ENCODE results near the gene STPG1. TPM values are rescaled to one million over a fixed set of nuclear protein-coding genes. Genes with fewer than 3 reads are reported as not detected.

The STPG1 gene
- total and polyA plus RNA-seq, 3 donors from 2014 or later: 25.1 to 67.6 (median 45.9) TPM

DNA sequence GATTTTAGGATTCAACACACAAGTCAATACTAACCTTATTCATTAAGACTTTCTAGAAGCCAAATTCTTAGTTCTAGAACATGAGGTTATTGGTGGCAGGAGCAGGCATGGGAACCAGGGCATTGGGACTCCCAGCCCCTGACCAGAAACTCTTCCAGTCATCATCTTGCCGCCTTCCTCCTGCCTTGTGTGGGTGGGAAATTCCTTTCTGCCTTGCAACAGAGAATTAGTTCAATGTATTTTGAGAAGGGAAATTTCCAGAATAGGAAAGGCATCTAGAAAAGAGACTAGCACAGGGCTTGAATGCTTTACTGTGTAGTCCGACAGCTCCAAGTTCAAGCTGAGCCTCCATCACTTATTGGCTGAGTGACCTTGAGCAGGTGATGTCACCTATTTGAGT is 85.7 kb downstream of the STPG1 start:
- Histone ChIP-seq H3K4me1 (no peaks in the 10 kb centered on the region), H3K36me3 (ENCODE audit: low read depth, missing control alignments) (no peaks in the 10 kb centered on the region), H3K27me3 (no peaks in the 10 kb centered on the region), H3K9me3 (no peaks in the 10 kb centered on the region), H3K4me3 (no peak overlapping the region), H3K27ac (no peak overlapping the region)
- no peak for DNase-seq
- TF ChIP-seq, protein P1, sequence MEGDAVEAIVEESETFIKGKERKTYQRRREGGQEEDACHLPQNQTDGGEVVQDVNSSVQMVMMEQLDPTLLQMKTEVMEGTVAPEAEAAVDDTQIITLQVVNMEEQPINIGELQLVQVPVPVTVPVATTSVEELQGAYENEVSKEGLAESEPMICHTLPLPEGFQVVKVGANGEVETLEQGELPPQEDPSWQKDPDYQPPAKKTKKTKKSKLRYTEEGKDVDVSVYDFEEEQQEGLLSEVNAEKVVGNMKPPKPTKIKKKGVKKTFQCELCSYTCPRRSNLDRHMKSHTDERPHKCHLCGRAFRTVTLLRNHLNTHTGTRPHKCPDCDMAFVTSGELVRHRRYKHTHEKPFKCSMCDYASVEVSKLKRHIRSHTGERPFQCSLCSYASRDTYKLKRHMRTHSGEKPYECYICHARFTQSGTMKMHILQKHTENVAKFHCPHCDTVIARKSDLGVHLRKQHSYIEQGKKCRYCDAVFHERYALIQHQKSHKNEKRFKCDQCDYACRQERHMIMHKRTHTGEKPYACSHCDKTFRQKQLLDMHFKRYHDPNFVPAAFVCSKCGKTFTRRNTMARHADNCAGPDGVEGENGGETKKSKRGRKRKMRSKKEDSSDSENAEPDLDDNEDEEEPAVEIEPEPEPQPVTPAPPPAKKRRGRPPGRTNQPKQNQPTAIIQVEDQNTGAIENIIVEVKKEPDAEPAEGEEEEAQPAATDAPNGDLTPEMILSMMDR (IDR thresholded peaks at IDR 0.05): no peak
- no peak for TF ChIP-seq POLR2A (IDR thresholded peaks at IDR 0.05)
- 69 to 76% methylated on average over 2 of the region's 2 CpGs for WGBS, 2 donors
- intact Hi-C loops (cut with DNase I; ENCODE audit: low total_unique reads): no loop called here

DNA sequence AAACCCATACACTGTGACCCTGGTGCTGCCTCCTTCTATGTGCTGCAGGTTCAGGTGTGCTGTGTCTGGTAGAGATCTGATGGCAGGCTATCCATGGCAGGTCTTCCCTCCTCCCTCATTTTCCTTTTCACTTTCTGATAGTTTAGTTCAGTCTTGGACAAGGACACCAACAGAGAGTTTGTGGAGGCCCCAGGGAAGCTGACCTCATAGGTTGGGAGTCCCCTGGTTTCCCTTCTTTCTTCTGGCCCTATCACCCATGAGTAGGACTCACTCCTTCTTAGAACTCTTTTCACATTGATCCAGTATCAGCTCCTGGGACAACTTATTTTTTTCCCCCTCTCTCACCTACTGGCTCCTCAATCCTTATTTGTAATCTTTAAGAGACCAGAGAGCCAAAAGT is 86.1 kb downstream of the STPG1 start:
- Histone ChIP-seq H3K4me3 (no peak overlapping the region), H3K27ac (no peak overlapping the region), H3K36me3 (ENCODE audit: low read depth, missing control alignments) (no peaks in the 10 kb centered on the region), H3K4me1 (no peaks in the 10 kb centered on the region), H3K9me3 (no peaks in the 10 kb centered on the region), H3K27me3 (no peaks in the 10 kb centered on the region)
- TF ChIP-seq, protein P1 (IDR thresholded peaks at IDR 0.05): no peak
- no peak for TF ChIP-seq POLR2A (IDR thresholded peaks at IDR 0.05)
- intact Hi-C loops (cut with DNase I; ENCODE audit: low total_unique reads): no loop called here
- DNase-seq: no peak

DNA sequence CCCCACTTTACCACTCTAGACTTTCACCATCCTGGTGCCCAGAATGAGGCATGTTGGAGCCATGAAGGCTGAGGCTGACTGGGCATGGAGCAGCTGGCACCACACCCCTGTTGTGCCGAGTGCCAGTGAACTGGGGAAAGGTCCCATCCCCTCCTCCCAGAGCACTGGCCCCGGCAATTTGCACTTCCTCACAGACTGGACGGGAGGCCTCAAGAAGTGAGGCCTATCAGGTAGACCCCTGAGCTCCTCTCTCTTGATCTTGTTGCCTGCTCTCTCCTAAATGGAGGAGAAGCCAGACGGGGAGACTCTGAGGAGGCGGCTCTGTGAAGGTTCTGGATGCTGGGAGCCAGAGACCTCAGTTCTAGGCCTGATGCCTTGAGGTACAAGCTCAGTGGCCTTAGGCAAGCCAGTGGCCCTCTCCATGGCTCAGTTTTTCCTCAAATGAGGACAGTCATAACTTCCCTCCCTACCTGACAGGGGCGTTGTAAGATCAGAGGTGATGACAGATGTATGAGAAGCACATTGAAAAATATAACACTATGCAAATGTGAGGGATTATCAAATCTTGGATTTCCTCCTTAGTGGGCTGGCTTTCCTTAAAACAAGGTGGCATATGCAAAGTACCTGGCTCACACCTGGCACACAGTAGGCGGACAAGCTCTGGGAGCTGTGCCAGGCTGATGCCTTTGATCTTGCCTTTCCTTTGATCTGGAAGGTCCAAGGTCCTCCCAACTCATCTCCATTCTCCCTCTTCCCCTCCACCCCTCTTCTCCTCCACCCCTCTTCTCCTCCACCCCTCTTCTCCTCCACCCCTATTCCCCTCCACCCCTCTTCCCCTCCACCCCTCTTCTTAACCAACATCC is 87.8 kb downstream of the STPG1 start:
- Histone ChIP-seq H3K36me3 (ENCODE audit: low read depth, missing control alignments) (no peaks in the 10 kb centered on the region), H3K27ac (no peak overlapping the region), H3K27me3 (no peaks in the 10 kb centered on the region), H3K4me3 (no peak overlapping the region), H3K9me3 (no peaks in the 10 kb centered on the region), H3K4me1 (no peaks in the 10 kb centered on the region)
- no peak for DNase-seq
- WGBS, 2 donors: 91% methylated on average over 5 to 7 of the region's 7 CpGs
- intact Hi-C loops (cut with DNase I; ENCODE audit: low total_unique reads): no loop called here
- TF ChIP-seq, protein P1 (IDR thresholded peaks at IDR 0.05): no peak
- TF ChIP-seq POLR2A (IDR thresholded peaks at IDR 0.05): no peak

DNA sequence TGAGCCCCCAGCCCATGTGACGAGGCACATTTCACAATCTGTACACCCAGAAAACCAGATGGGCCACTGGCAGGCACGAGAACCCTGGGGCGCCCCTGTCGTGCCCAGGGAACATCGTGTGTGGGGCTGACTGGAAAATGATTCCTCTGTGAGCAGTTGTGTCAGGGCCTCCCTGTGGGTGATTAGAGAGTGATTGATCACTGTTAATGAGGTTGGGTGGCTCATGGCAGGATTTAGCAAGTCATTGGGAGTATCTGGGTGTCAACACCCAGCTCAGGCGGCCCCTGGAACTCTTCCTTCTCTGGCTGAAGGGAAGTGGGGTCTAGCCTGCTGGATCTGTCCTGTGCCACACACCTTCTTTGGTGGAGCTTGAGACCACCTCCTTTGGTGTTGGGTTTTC is 88.7 kb downstream of the STPG1 start:
- Histone ChIP-seq H3K27ac (no peak overlapping the region), H3K36me3 (ENCODE audit: low read depth, missing control alignments) (no peaks in the 10 kb centered on the region), H3K4me1 (no peaks in the 10 kb centered on the region), H3K4me3 (no peak overlapping the region), H3K9me3 (no peaks in the 10 kb centered on the region), H3K27me3 (no peaks in the 10 kb centered on the region)
- intact Hi-C loops (cut with DNase I; ENCODE audit: low total_unique reads): no loop called here
- WGBS, 2 donors: 80 to 90% methylated on average over 5 to 6 of the region's 6 CpGs
- DNase-seq: no peak
- TF ChIP-seq POLR2A (IDR thresholded peaks at IDR 0.05): no peak
- TF ChIP-seq, protein P1 (IDR thresholded peaks at IDR 0.05): no peak

DNA sequence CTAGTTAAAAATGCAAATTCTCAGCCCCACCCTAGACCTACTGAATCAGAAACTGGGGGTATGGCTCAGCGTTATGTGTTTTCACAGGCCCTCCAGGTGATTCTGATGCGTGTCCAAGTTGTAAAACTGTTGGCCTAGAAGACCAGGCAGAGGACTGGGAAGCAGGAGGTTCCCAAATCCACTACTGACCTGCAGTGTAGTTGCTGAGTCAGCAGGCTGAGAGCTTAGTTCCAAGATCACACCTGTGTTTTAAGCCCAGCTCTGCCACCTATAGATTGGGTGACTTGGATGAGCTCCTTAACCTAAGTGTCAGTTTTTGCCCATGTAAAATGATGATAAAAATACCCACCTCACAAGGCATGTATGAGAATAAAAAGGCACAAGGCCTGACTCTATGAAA is 90.3 kb downstream of the STPG1 start:
- H3K4me3 ChIP-seq: no peak overlapping the region
- peaks cover 7% of the 10 kb centered on the region for H3K4me1 ChIP-seq
- WGBS, 2 donors: 68 to 89% methylated on average over 2 of the region's 2 CpGs
- intact Hi-C loops (cut with DNase I; ENCODE audit: low total_unique reads): no loop called here
- H3K27me3 ChIP-seq: no peaks in the 10 kb centered on the region
- no peaks in the 10 kb centered on the region for H3K9me3 ChIP-seq
- no peak overlapping the region for H3K27ac ChIP-seq
- no peak for DNase-seq
- H3K36me3 ChIP-seq (ENCODE audit: low read depth, missing control alignments): no peaks in the 10 kb centered on the region
- TF ChIP-seq, protein P1 (IDR thresholded peaks at IDR 0.05): no peak
- TF ChIP-seq POLR2A (IDR thresholded peaks at IDR 0.05): no peak

Data from testis (tissue), 3 donors.